KMS-11 (cell line): ENCODE data around the gene TMEM163.

Source experiments
- H2AFZ ChIP-seq: fragments of 200-600 bp; sonication (generic); 2 replicates; pipeline ENCODE4 v1.6.1; 2016; ENCODE audit warnings: antibody characterized with exemption, mixed run types, low read depth
- H3K27ac ChIP-seq: fragments of 200-600 bp; sonication (generic); 2 replicates; pipeline ENCODE4 v1.6.1; 2016; ENCODE audit warnings: mild to moderate bottlenecking, mixed run types
- H3K27me3 ChIP-seq: fragments of 200-600 bp; sonication (generic); 2 replicates; pipeline ENCODE4 v1.6.1; 2017; ENCODE audit warnings: mild to moderate bottlenecking, low read depth, mixed run types, moderate library complexity; ENCODE audit not compliant: insufficient read depth
- H3K36me3 ChIP-seq: fragments of 200-600 bp; sonication (generic); 2 replicates; pipeline ENCODE4 v1.6.1; 2017; ENCODE audit warnings: mild to moderate bottlenecking, mixed run types; ENCODE audit not compliant: insufficient read depth
- H3K4me1 ChIP-seq: fragments of 200-600 bp; sonication (generic); 2 replicates; pipeline ENCODE4 v1.6.1; 2016; ENCODE audit warnings: mild to moderate bottlenecking, low read depth, mixed run types; ENCODE audit not compliant: poor library complexity, severe bottlenecking
- H3K4me2 ChIP-seq: fragments of 200-600 bp; sonication (generic); 2 replicates; pipeline ENCODE4 v1.7.0; 2016; ENCODE audit warnings: mild to moderate bottlenecking, mixed run types
- H3K4me3 ChIP-seq: fragments of 200-600 bp; sonication (generic); IDR thresholded peaks from 2 replicates; pipeline ENCODE4 v1.6.1; 2017; ENCODE audit warnings: low read depth, low read length, mixed read lengths; ENCODE audit not compliant: insufficient read depth
- H3K79me2 ChIP-seq: fragments of 200-600 bp; sonication (generic); 2 replicates; pipeline ENCODE4 v1.6.1; 2016; ENCODE audit warnings: low read depth, mixed run types; ENCODE audit not compliant: insufficient read depth
- H3K9ac ChIP-seq: fragments of 200-600 bp; sonication (generic); 2 replicates; pipeline ENCODE4 v1.6.1; 2016; ENCODE audit warnings: mild to moderate bottlenecking, mixed run types
- H4K20me1 ChIP-seq: fragments of 200-600 bp; sonication (generic); 2 replicates; pipeline ENCODE4 v1.6.1; 2016; ENCODE audit warnings: mild to moderate bottlenecking, mixed run types; ENCODE audit not compliant: insufficient read depth
- TF ChIP-seq, protein P1 (sequence below): fragments of 200-600 bp; sonication (generic); conservative IDR thresholded peaks from 2 replicates; pipeline ENCODE4 v1.6.1; 2017; ENCODE audit warnings: low read depth, mild to moderate bottlenecking, antibody characterized with exemption, low read length, moderate library complexity, mixed read lengths

TMEM163 gene

DNA sequence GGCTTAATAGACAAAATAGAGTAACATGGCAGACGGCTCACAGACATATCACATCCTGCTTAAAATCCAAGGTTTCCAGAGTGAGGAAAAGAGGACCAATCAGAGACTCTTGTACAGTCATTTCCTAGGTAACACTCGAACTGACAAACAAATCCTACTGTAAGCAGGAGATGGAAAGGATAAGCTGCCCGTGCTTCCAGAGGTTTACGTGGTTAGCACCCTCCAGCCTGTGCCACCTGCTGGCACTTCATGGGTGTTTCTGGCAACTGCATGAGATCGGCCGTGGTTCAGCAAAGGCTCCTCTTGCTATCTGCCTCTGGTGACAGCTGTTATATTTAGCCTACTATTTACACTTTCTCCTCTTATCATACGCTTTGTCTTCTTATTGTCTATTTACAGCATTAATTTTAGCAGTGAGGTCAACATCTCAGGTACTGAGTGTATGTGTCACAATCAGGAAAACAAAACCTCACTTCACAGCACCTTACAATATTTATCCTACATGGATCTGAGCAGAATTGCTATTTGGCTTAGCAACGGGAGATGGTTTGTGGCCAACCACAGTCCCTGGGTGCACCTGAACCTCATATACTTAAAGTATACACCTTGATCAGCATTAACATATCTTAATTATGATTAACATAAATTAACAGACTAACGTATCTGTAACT lies 226.9 kb downstream of the TMEM163 start:
- H3K79me2 ChIP-seq, result no peaks in the 10 kb centered on the region
- H4K20me1 ChIP-seq, result no peaks in the 10 kb centered on the region
- H3K27me3 ChIP-seq, result no peaks in the 10 kb centered on the region
- no peaks in the 10 kb centered on the region for H3K36me3 ChIP-seq
- TF ChIP-seq, protein P1, sequence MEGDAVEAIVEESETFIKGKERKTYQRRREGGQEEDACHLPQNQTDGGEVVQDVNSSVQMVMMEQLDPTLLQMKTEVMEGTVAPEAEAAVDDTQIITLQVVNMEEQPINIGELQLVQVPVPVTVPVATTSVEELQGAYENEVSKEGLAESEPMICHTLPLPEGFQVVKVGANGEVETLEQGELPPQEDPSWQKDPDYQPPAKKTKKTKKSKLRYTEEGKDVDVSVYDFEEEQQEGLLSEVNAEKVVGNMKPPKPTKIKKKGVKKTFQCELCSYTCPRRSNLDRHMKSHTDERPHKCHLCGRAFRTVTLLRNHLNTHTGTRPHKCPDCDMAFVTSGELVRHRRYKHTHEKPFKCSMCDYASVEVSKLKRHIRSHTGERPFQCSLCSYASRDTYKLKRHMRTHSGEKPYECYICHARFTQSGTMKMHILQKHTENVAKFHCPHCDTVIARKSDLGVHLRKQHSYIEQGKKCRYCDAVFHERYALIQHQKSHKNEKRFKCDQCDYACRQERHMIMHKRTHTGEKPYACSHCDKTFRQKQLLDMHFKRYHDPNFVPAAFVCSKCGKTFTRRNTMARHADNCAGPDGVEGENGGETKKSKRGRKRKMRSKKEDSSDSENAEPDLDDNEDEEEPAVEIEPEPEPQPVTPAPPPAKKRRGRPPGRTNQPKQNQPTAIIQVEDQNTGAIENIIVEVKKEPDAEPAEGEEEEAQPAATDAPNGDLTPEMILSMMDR, result no peak
- no peaks in the 10 kb centered on the region for H3K4me1 ChIP-seq
- no peak overlapping the region for H3K27ac ChIP-seq
- no peak overlapping the region for H3K4me3 ChIP-seq
- H2AFZ ChIP-seq, result no peak overlapping the region
- H3K4me2 ChIP-seq, result no peak overlapping the region
- H3K9ac ChIP-seq, result no peak overlapping the region

DNA sequence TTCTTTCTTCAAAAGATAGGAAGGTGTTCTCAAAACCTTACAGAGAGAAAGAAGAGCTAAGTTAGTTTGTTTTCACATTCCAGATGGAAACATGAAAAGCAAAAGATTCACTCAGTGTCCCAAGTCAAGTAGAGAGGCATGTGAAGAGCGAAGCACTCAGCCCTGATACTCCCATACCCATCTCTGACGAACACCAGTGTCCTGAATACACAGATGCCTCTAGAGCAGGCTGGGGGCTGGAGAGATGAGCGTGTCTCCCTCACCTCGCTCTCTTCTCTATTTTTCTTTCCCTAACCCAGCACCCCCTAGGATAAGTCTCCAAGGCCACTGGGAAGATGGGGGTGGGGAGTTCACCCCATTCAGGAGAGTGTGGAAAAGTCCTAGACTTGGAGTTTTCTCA lies 227.8 kb downstream of the TMEM163 start:
- Histone ChIP-seq H3K4me3 (no peak overlapping the region), H3K9ac (no peak overlapping the region), H3K36me3 (no peaks in the 10 kb centered on the region), H4K20me1 (no peaks in the 10 kb centered on the region), H3K79me2 (no peaks in the 10 kb centered on the region), H3K4me2 (no peak overlapping the region), H2AFZ (no peak overlapping the region), H3K4me1 (no peaks in the 10 kb centered on the region), H3K27me3 (no peaks in the 10 kb centered on the region), H3K27ac (no peak overlapping the region)
- TF ChIP-seq, protein P1, result no peak

DNA sequence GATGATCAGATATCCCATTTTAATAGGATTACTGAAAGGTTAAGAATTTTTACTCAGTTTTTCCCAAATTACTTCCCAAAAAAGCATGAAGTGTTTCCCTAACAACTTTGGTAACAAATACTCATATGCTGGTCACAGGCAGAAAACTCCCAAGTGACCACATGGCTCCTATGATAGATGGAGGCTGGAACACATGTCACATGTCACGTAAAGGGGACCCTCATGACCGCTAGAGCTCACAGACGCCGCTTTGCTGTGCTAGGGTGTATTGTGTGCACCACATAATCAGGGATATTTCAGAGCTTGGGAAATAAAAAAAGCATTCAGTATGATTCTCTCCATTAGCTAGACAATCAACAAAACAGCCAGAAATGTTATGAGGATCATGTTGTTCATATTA lies 228.2 kb downstream of the TMEM163 start:
- Histone ChIP-seq H3K27me3 (no peaks in the 10 kb centered on the region), H2AFZ (no peak overlapping the region), H3K27ac (no peak overlapping the region), H3K9ac (no peak overlapping the region), H3K4me3 (no peak overlapping the region), H4K20me1 (no peaks in the 10 kb centered on the region), H3K4me1 (no peaks in the 10 kb centered on the region), H3K4me2 (no peak overlapping the region), H3K79me2 (no peaks in the 10 kb centered on the region), H3K36me3 (no peaks in the 10 kb centered on the region)
- TF ChIP-seq, protein P1, result no peak

DNA sequence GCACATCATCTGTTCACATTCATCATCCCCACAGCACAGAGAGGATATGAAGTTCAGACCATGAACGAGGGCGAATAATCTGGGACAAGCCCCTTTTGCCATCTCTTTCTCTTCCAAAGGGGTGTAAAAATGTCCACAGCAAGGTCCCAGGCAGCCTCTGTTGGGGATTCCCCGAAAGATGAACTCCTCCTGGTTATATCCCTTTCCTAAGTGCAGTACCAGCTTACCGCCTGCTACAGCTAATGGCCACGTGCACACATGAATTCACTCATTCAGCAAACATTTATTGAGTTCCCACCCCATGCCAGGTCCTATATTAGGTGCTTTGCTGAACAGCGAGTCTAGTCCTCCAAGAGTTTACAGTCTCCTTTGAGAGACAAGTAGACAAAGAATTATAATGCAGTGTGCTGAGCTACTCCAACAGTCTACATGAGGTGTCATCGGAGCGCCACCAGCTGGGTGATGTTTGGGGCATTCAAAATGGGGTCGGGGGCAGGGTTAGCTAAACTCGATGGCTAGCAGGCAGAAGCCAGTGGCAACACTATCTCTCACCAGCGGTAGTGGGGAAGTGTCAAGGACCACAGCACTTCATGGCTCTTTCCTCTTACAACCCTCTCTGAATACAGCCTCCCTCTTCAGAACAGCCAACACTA lies 228.9 kb downstream of the TMEM163 start:
- Histone ChIP-seq H2AFZ (no peak overlapping the region), H3K4me3 (no peak overlapping the region), H3K9ac (no peak overlapping the region)

More for the DNA sequence above, 228.9 kb downstream of the TMEM163 start:
- H4K20me1 ChIP-seq, result no peaks in the 10 kb centered on the region
- TF ChIP-seq, protein P1, result no peak
- no peaks in the 10 kb centered on the region for H3K79me2 ChIP-seq
- no peaks in the 10 kb centered on the region for H3K27me3 ChIP-seq
- H3K36me3 ChIP-seq, result no peaks in the 10 kb centered on the region
- no peak overlapping the region for H3K27ac ChIP-seq
- H3K4me2 ChIP-seq, result no peak overlapping the region
- no peaks in the 10 kb centered on the region for H3K4me1 ChIP-seq
